Peyer's patch (tissue), 4 donors: ENCODE data around the gene SLC39A10. TPM values are rescaled to one million over a fixed set of nuclear protein-coding genes. Genes with fewer than 3 reads are reported as not detected.
"Not testable (repeated sequence)": the region's sequence is repeated elsewhere in the genome, so short reads cannot be mapped to it uniquely, and the experiment has no call there.

Source experiments
- DNase-seq, 3 donors: peaks; one replicate each; pipeline ENCODE4 v3.0.0-alpha.2; 2017 to 2019
- H3K27ac ChIP-seq, 4 donors: fragments of 200-600 bp; sonication (generic); one replicate each; pipeline ENCODE4 v1.5.1; 2016 to 2019
- H3K27me3 ChIP-seq, 2 donors: fragments of 200-600 bp; sonication (generic); one replicate each; pipeline ENCODE4 v1.5.1; 2019
- H3K36me3 ChIP-seq, 3 donors: fragments of 200-600 bp; sonication (generic); one replicate each; pipeline ENCODE4 v1.5.1; 2016 to 2019
- H3K4me1 ChIP-seq, 4 donors: fragments of 200-600 bp; sonication (generic); one replicate each; pipeline ENCODE4 v1.5.1; 2016 to 2019
- H3K4me3 ChIP-seq, 4 donors: fragments of 200-600 bp; sonication (generic); 1 replicate in 3 of 4; 2 replicates in 1 of 4; pipeline ENCODE4 v1.5.1; 2016 to 2019; ENCODE audit warnings: mild to moderate bottlenecking in 1 of 4
- H3K9me3 ChIP-seq, 4 donors: fragments of 200-600 bp; sonication (generic); one replicate each; pipeline ENCODE4 v1.5.1; 2016 to 2019; ENCODE audit warnings: mild to moderate bottlenecking in 1 of 4
- CTCF ChIP-seq, 6 experiments: fragments of 450-650 bp in 4 of 6; fragments of 200-600 bp in 2 of 6; sonication (generic) in 1 of 6; IDR thresholded peaks; one replicate each; pipeline ENCODE4 v1.5.1; 2017 to 2019; ENCODE audit warnings: antibody characterized with exemption in 6 of 6, mild to moderate bottlenecking in 3 of 6, moderate library complexity in 1 of 6
- POLR2A ChIP-seq, 2 donors: fragments of 450-650 bp; IDR thresholded peaks; one replicate each; pipeline ENCODE4 v1.5.1; 2017; ENCODE audit warnings: antibody characterized with exemption in 2 of 2, mild to moderate bottlenecking in 2 of 2, moderate library complexity in 2 of 2
- total RNA-seq, 4 donors: library from RNA; depleted of rRNA; stranded (reverse); fragments of >200 nt; gene quantifications; one replicate each; pipeline ENCODE4 v1.1.0, GENCODE V29; 2016

SLC39A10 gene
- total RNA-seq, 4 donors from 2014 or later: 6.0 to 30.5 (median 10.3) TPM

GRCh38 chr2:195646424-195646823 is 10.6 kb upstream of the SLC39A10 start:
- Histone ChIP-seq H3K9me3 (no peaks in the 10 kb centered on the region), H3K27ac (no peak overlapping the region), H3K4me3 (no peak overlapping the region), H3K4me1 (peaks cover 0 to 11% (median 0%) of the 10 kb centered on the region in 4 donors), H3K36me3 (no peaks in the 10 kb centered on the region), H3K27me3 (no peaks in the 10 kb centered on the region)
- no peak for DNase-seq
- TF ChIP-seq POLR2A (IDR thresholded peaks at IDR 0.05) (no peak), CTCF (IDR thresholded peaks at IDR 0.05) (no peak)

GRCh38 chr2:195647302-195647701 is 9.7 kb upstream of the SLC39A10 start:
- no peak overlapping the region for H3K4me3 ChIP-seq
- H3K27ac ChIP-seq: no peak overlapping the region
- H3K9me3 ChIP-seq: no peaks in the 10 kb centered on the region
- peaks cover 0 to 11% (median 0%) of the 10 kb centered on the region in 4 donors for H3K4me1 ChIP-seq
- H3K36me3 ChIP-seq: no peaks in the 10 kb centered on the region
- no peak for TF ChIP-seq CTCF (IDR thresholded peaks at IDR 0.05)
- no peak for TF ChIP-seq POLR2A (IDR thresholded peaks at IDR 0.05)
- H3K27me3 ChIP-seq: no peaks in the 10 kb centered on the region
- no peak for DNase-seq

- H3K4me3 ChIP-seq, DNase-seq, H3K27me3 ChIP-seq, H3K9me3 ChIP-seq, H3K36me3 ChIP-seq: not testable (repeated sequence)
- Histone ChIP-seq H3K27ac (peak overlapping the region in 2 of 4 donors; percentile 67 to 76), H3K4me1 (peaks cover 0 to 11% (median 0%) of the 10 kb centered on the region in 4 donors)
Observed at GRCh38 chr2:195648370-195648769, 8.7 kb upstream of the SLC39A10 start.

GRCh38 chr2:195648787-195649186 is 8.2 kb upstream of the SLC39A10 start:
- peak overlapping the region in 2 of 4 donors; percentile 67 to 76 for H3K27ac ChIP-seq
- TF ChIP-seq POLR2A (IDR thresholded peaks at IDR 0.05) (no peak), CTCF (IDR thresholded peaks at IDR 0.05) (no peak)

GRCh38 chr2:195649629-195650190 is 7.3 kb upstream of the SLC39A10 start:
- H3K27ac ChIP-seq: peak overlapping the region in 3 of 4 donors; percentile 39 to 76 (median 67)
- no peak for TF ChIP-seq POLR2A (IDR thresholded peaks at IDR 0.05)
- TF ChIP-seq CTCF (IDR thresholded peaks at IDR 0.05): no peak
- no peak for DNase-seq

More at GRCh38 chr2:195648787-195649186, 8.2 kb upstream of the SLC39A10 start:
- no peak for DNase-seq
- Histone ChIP-seq H3K4me3 (no peak overlapping the region), H3K4me1 (peaks cover 0 to 11% (median 0%) of the 10 kb centered on the region in 4 donors), H3K9me3 (no peaks in the 10 kb centered on the region), H3K27me3 (no peaks in the 10 kb centered on the region), H3K36me3 (no peaks in the 10 kb centered on the region)

GRCh38 chr2:195651046-195651445 is 6.0 kb upstream of the SLC39A10 start:
- H3K36me3 ChIP-seq: no peaks in the 10 kb centered on the region
- no peak for DNase-seq
- TF ChIP-seq CTCF (IDR thresholded peaks at IDR 0.05): no peak
- TF ChIP-seq POLR2A (IDR thresholded peaks at IDR 0.05): no peak
- H3K4me1 ChIP-seq: peaks cover 0 to 11% (median under 1%) of the 10 kb centered on the region in 4 donors
- H3K27ac ChIP-seq: peak overlapping the region in 2 of 4 donors; percentile 67 to 76
- no peaks in the 10 kb centered on the region for H3K9me3 ChIP-seq
- H3K4me3 ChIP-seq: no peak overlapping the region
- no peaks in the 10 kb centered on the region for H3K27me3 ChIP-seq

More at GRCh38 chr2:195649629-195650190, 7.3 kb upstream of the SLC39A10 start:
- Histone ChIP-seq H3K4me1 (peaks cover 0 to 11% (median 0%) of the 10 kb centered on the region in 4 donors), H3K4me3 (no peak overlapping the region), H3K36me3 (no peaks in the 10 kb centered on the region), H3K27me3 (no peaks in the 10 kb centered on the region), H3K9me3 (no peaks in the 10 kb centered on the region)
